Retinal pigment epithelial cell (primary cell): Measurements from ENCODE around the gene SEMA3B.
"Not testable (repeated sequence)": the region's sequence is repeated elsewhere in the genome, so short reads cannot be mapped to it uniquely, and the experiment has no call there.

ENCODE experiments used
- DNase-seq: peaks from one replicate; pipeline ENCODE4 v3.0.0-alpha.2; 2010; ENCODE audit warnings: low read depth
- H3K4me3 ChIP-seq: 2 replicates; pipeline ENCODE4 v1.5.1; 2011; ENCODE audit warnings: mild to moderate bottlenecking, low read length, control low read depth, moderate library complexity
- CTCF ChIP-seq: conservative IDR thresholded peaks from 2 replicates; pipeline ENCODE4 v1.5.1; 2011; ENCODE audit warnings: low read depth, low read length, control low read depth, inconsistent platforms

The SEMA3B gene

GRCh38 chr3:50275141-50275995 lies 6.4 kb downstream of the SEMA3B start:
- no peak overlapping the region for H3K4me3 ChIP-seq
- no peak for TF ChIP-seq CTCF
- no peak for DNase-seq

GRCh38 chr3:50275996-50276761 lies 7.2 kb downstream of the SEMA3B start:
- H3K4me3 ChIP-seq: no peak overlapping the region
- no peak for DNase-seq
- TF ChIP-seq CTCF: no peak

GRCh38 chr3:50276762-50277101 lies 7.8 kb downstream of the SEMA3B start:
- no peak overlapping the region for H3K4me3 ChIP-seq
- no peak for TF ChIP-seq CTCF
- DNase-seq: no peak

- TF ChIP-seq CTCF: no peak
- no peak overlapping the region for H3K4me3 ChIP-seq
- no peak for DNase-seq
Measured at GRCh38 chr3:50278123-50278879, 9.4 kb downstream of the SEMA3B start.

- H3K4me3 ChIP-seq: no peak within 1 kb of the TSS
- TF ChIP-seq CTCF: no peak
- no peak for DNase-seq
Measured at GRCh38 chr3:50278880-50279224, 9.9 kb downstream of the SEMA3B start, which contains the start of gene LSMEM2. LSMEM2 (plus strand) TSS chr3:50279087; CDS start chr3:50279114, 27 bp downstream.

- no peak for TF ChIP-seq CTCF
- no peak for DNase-seq
- no peak overlapping the region for H3K4me3 ChIP-seq
Measured at GRCh38 chr3:50279255-50280016, 10.5 kb downstream of the SEMA3B start.

- H3K4me3 ChIP-seq, DNase-seq: not testable (repeated sequence)
Measured at GRCh38 chr3:50284121-50284520, 15.2 kb downstream of the SEMA3B start.
